Kidney capillary endothelial cell (primary cell): ENCODE measurements around the gene BOC.

Source experiments
- DNase-seq: peaks from one replicate; pipeline ENCODE4 v3.0.0-alpha.2; 2018; ENCODE audit warnings: low spot score

BOC gene

DNA sequence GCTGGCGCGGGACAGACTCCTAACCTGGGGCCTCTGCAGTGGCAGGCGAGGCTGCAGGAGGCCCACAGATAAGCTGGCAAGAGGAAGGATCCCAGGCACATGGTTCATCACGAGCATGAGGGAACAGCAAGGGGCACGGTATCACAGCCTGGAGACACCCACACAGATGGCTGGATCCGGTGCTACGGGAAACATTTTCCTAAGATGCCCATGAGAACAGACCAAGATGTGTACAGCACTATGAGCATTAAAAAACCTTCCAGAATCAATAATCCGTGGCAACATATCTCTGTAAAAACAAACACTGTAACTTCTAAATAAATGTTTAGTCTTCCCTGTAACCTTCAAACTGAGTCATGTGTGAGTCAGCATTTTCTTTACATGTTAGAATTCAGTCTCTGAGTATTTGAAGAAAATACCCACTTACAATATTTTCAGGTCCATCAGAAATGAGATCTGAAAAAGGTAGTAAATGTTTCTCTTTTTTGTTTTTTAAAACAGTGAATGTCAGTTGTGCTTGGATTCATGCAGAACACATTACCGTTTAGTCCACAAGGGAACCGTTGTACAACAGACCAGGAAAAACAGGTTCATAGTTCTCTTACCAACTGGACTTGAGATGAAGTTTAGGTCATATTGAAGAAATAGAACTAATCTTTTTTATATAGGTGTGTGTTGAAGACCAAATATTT is 75.9 kb downstream of the BOC start:
- DNase-seq, result peak; percentile 49

DNA sequence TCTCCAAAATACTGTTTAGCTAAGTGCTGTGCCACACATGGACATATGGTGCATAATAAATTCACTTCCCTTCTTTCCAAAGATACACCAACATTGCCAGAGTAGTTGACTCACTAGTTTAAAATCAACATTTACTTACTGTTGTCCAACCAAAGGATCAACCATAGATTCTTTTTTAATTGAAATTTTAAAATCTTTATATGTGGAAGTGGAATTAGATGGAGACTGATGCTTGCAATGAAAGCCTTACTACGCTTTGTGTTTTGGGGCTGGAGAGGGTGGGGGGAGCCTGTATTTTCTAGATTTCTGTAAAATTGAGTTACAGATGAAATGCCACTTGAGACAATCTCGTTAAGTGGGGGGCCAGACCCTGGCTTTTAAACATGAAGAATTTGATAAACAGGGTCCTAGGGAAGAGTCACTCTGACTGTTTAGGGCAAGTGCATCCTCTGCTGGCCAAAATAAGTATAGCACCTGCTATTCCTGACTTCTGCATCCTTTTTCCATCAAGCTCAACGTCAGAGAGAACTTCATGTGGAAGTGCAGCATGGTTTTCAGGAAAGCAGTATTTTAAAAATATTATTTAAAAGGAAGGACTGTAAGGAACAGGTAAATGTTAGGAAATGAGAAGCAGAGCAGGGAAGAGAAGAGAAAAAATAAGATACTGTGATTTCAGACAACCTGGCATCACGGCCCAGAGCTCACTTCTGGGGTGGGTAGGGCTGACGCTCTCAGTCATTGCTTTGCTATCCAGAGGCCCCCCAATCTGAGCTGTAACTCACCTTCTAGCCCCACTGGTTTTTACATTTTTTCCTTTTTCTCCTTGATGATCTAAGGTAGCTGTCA is 76.7 kb downstream of the BOC start:
- peak; percentile 79 for DNase-seq

DNA sequence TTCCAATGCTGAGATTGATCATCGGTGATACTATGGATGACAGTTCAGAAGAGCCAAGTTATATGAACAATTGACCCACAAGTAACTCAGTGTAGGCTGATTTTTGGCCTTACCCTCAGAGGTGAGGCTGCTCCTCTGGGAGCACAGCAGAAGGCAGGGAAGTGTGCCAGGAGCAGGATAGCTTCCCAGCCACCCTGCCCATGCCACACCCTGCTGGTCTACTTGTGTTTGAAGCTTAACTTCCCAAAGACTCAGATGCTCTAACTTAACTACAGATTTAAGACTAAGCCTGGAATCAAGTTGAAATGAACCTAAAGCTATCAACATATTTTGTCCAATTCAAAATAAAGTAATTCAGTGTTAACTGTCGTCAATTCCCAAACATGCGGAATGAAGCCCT is 77.5 kb downstream of the BOC start:
- no peak for DNase-seq

- DNase-seq, result no peak
These were observed 80.2 kb downstream of the BOC start for GRCh38 chr3:113291572-113291971.

- no peak for DNase-seq
These were observed 81.6 kb downstream of the BOC start for GRCh38 chr3:113292933-113293332.

- DNase-seq, result no peak
These were observed 82.0 kb downstream of the BOC start for GRCh38 chr3:113293348-113293747.

DNA sequence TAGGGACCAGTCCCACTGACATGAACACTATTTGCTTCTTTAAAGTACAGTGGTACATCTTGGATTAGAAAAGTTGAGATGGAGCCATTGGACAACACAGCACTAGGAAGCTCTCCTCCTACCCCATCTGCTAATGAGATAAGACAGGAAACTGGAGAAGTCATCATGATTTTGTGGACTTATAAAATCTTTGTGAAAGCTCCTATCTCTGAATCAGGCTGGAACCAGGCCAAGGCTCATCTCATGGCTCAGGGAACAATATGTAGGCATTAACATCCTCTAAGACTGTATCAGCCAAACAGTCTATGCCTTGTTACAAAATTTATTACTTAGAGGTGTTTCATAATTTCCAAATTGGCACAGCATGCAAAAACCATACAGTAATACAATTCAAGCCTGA is 84.1 kb downstream of the BOC start:
- no peak for DNase-seq

GRCh38 chr3:113297287-113297686 is 85.9 kb downstream of the BOC start:
- no peak for DNase-seq

DNA sequence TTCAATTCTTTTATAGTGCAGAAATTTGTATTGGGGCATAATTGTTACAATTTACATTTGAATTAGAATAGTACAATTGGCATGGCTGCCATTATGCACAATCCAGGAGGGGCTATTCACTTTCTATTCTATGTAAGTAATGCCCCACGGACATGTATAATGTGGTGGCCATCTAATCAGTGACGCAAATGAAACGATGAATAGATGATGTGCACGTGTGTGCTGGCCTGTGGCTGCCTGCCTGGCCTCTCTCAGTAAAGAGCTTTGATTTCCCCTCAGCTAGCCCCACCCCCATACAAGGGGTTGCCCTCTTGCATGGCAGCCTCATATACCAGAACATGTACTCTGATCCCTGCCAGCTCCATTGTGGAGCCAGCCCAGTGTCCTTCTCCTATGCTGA is 86.5 kb downstream of the BOC start:
- DNase-seq, result no peak

DNA sequence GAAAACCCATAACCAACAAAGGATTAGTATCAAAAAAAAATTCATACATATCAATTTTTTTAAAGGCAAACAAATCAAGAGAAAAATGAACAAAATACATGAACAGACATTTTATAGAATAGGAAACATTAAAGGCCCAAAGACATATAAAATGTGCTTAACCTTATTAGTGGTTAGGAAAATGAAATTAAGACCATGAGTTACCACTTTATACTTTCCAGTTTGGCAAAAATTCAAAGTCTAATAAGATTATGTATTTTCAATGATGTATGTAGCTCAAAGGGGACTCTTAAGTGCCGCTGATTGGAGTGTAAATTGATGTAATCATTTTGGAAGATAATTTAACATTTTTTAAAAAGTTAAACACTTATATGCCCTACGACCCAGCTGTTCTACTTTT is 89.2 kb downstream of the BOC start:
- DNase-seq, result no peak

GRCh38 chr3:113304102-113304501 is 92.7 kb downstream of the BOC start:
- no peak for DNase-seq

GRCh38 chr3:113304856-113305540 is 93.6 kb downstream of the BOC start:
- no peak for DNase-seq

- DNase-seq, result no peak
These were observed 99.6 kb downstream of the BOC start for GRCh38 chr3:113310960-113311359.

DNA sequence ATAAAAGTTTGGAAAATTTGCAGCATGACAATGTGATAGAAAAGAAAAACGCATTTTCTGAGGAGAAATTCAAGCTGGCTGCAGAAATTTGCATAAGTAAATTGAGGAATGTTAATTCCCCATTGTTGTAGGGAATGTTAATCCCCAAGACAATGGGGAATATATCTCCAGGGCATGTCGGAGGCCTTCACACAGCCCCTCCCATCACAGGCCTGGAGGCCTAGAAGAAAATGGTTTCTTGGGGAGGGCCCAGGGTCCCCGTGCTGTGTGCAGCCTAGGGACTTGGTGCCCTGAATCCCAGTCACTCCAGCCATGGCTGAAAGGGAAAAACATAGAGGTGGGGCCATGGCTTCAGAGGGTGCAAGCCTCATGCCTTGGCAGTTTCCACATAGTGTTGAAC is 101.1 kb downstream of the BOC start:
- DNase-seq, result no peak

GRCh38 chr3:113314923-113315322 is 103.6 kb downstream of the BOC start:
- DNase-seq, result no peak

GRCh38 chr3:113329757-113330156 is 118.4 kb downstream of the BOC start:
- no peak for DNase-seq

- DNase-seq, result no peak
These were observed 119.4 kb downstream of the BOC start for GRCh38 chr3:113330742-113331141.

DNA sequence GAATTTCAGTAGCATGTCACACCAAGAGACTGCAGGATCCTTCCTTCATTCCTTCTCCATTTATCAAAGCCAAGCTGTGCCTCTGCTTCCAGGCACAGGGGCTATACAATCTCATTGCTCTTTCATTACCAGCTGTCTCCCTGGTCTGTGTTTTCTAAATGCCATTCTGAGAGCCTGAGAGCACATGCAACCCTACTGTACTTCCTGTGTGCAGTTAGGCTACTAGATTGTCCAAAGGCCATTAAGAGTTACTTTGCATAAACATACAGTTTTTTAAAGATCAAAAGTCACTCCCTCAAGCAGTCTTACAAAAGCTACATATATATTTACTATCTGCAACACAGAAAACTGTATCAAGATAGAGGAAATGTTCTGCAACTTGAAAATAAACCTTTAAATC is 119.8 kb downstream of the BOC start:
- DNase-seq, result no peak
